ENCODE measurements around the gene HGD.

The HGD gene

GRCh38 chr3:120706950-120707349, 24.9 kb upstream of the HGD start:
- no peak overlapping the region for H3K27ac ChIP-seq
- TF ChIP-seq ZFX (IDR thresholded peaks at IDR 0.05) (no peak), CTCF (conservative IDR thresholded peaks at IDR 0.05) (no peak)

DNA sequence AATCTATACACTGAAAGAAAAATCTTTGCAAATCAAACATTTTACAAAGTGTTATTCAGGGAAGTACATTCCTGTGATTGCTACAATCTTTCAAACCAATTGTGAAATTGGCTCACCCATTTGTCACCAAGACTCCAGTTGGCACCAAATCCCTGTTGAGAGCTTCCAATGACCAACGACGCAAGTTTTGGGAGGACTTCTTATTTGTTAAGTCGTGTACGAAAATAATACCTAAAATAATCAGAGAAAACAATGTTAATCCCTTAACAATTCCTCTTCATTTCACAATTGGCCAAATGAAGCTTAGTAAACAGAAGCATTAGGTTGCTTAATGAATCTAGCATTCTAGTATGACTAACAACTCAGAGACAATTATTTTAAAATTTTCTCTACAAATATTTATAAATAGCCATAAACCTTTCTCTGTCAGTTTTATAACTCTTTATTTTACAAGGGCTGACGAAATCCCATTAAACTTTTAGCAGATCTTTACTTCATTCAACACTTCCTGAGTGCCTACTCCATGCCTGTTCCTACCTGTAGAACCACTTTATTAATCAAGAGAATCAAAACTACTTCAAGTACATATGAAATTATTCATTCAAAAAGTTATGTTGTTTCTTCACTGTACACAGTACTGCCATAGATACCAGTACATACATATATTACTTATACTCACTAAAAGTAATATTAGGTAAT, 24.0 kb upstream of the HGD start:
- TF ChIP-seq ZFX (IDR thresholded peaks at IDR 0.05): no peak
- no peak for TF ChIP-seq CTCF (conservative IDR thresholded peaks at IDR 0.05)
- H3K27ac ChIP-seq: no peak overlapping the region

DNA sequence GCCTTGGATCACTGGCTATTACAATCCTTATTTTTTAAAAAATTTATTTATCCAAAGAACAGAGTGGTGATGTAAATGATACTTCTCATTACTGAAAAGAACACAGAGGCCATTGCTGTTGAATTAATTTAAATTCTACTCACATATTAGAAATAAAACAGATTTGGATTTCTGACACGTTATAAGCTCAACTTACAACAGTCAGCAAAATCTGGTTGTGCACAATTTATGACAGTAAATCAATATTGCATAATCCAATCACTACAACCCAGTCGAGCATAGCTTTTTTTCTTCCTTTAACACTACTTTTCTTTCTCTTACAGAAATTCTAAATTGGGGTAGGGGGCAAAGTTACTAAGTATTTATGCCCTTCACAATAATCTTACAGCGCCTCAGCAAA, 17.3 kb upstream of the HGD start:
- no peak for TF ChIP-seq CTCF (conservative IDR thresholded peaks at IDR 0.05)
- TF ChIP-seq ZFX (IDR thresholded peaks at IDR 0.05): no peak
- H3K27ac ChIP-seq: no peak overlapping the region

GRCh38 chr3:120693439-120694171, 11.6 kb upstream of the HGD start:
- TF ChIP-seq CTCF (conservative IDR thresholded peaks at IDR 0.05) (no peak), ZFX (IDR thresholded peaks at IDR 0.05) (no peak)
- no peak overlapping the region; the same call in 1 of the 2 replicates for H3K27ac ChIP-seq

- TF ChIP-seq CTCF (conservative IDR thresholded peaks at IDR 0.05): no peak
- TF ChIP-seq ZFX (IDR thresholded peaks at IDR 0.05): no peak
Observed at GRCh38 chr3:120689395-120689794, 7.4 kb upstream of the HGD start.

GRCh38 chr3:120688121-120688520, 6.1 kb upstream of the HGD start:
- no peak for TF ChIP-seq CTCF (conservative IDR thresholded peaks at IDR 0.05)
- no peak for TF ChIP-seq ZFX (IDR thresholded peaks at IDR 0.05)
- peak overlapping the region; percentile 41; the same call in 1 of the 2 replicates for H3K27ac ChIP-seq

More at GRCh38 chr3:120689395-120689794, 7.4 kb upstream of the HGD start:
- no peak overlapping the region for H3K27ac ChIP-seq

DNA sequence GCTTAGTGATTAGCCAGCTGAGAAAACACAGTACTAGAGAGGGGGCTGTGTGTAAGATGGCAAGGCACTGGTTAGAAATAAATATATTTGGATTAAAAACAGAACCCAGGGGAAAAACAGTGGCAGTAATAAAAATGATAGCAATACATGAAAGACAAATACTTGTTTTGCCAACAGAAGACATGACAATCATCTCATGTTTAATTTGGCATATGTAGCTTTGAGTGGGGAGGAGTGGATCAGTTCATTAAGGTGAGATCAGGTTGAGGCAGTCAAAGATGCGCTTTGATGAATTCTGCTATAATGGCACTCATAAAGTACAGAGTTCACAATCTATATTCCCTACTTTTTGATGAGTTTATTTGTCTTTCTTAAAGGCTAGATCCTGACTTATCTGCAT, 3.4 kb upstream of the HGD start:
- peak overlapping the region; percentile 98; the same call in 1 of the 2 replicates for H3K27ac ChIP-seq
- no peak for TF ChIP-seq CTCF (conservative IDR thresholded peaks at IDR 0.05)
- TF ChIP-seq ZFX (IDR thresholded peaks at IDR 0.05): no peak
